Measurements from ENCODE around the gene SENP7.
"Not testable (repeated sequence)": the region's sequence is repeated elsewhere in the genome, so short reads cannot be mapped to it uniquely, and the experiment has no call there.

Gene SENP7

GRCh38 chr3:101319531-101319930 is 193.5 kb downstream of the SENP7 start:
- DNase-seq: no peak

GRCh38 chr3:101312545-101312944 is 200.5 kb downstream of the SENP7 start:
- DNase-seq: no peak

GRCh38 chr3:101311676-101312075 is 201.3 kb downstream of the SENP7 start:
- DNase-seq: no peak

GRCh38 chr3:101310978-101311375 is 202.0 kb downstream of the SENP7 start:
- DNase-seq: no peak

- not testable (repeated sequence) for DNase-seq
These were observed 204.8 kb downstream of the SENP7 start for GRCh38 chr3:101308147-101308772.

- no peak for DNase-seq
These were observed 209.2 kb downstream of the SENP7 start for GRCh38 chr3:101303836-101304235.

GRCh38 chr3:101303089-101303731 is 209.8 kb downstream of the SENP7 start:
- no peak for DNase-seq

GRCh38 chr3:101300073-101300472 is 212.9 kb downstream of the SENP7 start:
- no peak for DNase-seq

- no peak for DNase-seq
These were observed 221.0 kb downstream of the SENP7 start for GRCh38 chr3:101292027-101292426.

GRCh38 chr3:101288294-101288693 is 224.7 kb downstream of the SENP7 start:
- DNase-seq: no peak

GRCh38 chr3:101284757-101285156 is 228.3 kb downstream of the SENP7 start:
- no peak for DNase-seq

- no peak for DNase-seq
These were observed 231.4 kb downstream of the SENP7 start for GRCh38 chr3:101281521-101282030.

- DNase-seq: no peak
These were observed 233.1 kb downstream of the SENP7 start for GRCh38 chr3:101279765-101280385.

GRCh38 chr3:101279162-101279561 is 233.8 kb downstream of the SENP7 start:
- DNase-seq: no peak

GRCh38 chr3:101278727-101279126 is 234.3 kb downstream of the SENP7 start:
- no peak for DNase-seq

Measured in NCI-H446 treated with DMSO at 0.1 percent for 48 hours (cell line).